IMR-90 (cell line): ENCODE results near the gene RXFP3. TPM values are rescaled to one million over a fixed set of nuclear protein-coding genes. Genes with fewer than 3 reads are reported as not detected.

Experiments used
- ATAC-seq: fragments of 200-7000 bp; cut with Tn5 transposase; 2 replicates; pipeline ENCODE4 v1.9.1; 2020; ENCODE audit warnings: low read depth, mild to moderate bottlenecking, moderate library complexity
- BruUV-seq: library from RNA; stranded (reverse); fragments of 400-500 nt; replicated peaks from 2 replicates; lab custom pipeline; 2021; lab: Mats Ljungman, UMichigan
- CTCF ChIA-PET: fragments of 300-600 bp; formaldehyde crosslinking; extraction: SDS; loops from one replicate; lab custom pipeline; 2021; ENCODE audit warnings: antibody characterized with exemption; lab: Yijun Ruan, JAX
- POLR2A ChIA-PET: fragments of 300-600 bp; sonication (Branson Sonifier 250); formaldehyde crosslinking; loops from one replicate; lab custom pipeline; 2022; ENCODE audit warnings: antibody characterized with exemption; ENCODE audit not compliant: unreplicated experiment; lab: Charles Lee
- DNase-seq: peaks from one replicate; pipeline ENCODE4 v3.0.0; 2013
- H2AFZ ChIP-seq: replicated peaks from 2 replicates; pipeline ENCODE3; 2013; ENCODE audit warnings: low read length, mild to moderate bottlenecking; ENCODE audit not compliant: poor library complexity
- H2AK5ac ChIP-seq: 2 replicates; pipeline ENCODE4 v1.6.1; 2013; ENCODE audit warnings: low read depth, low read length, inconsistent platforms
- H2AK9ac ChIP-seq: replicated peaks from 2 replicates; pipeline ENCODE3; 2013; ENCODE audit warnings: mild to moderate bottlenecking, low read depth, low read length, moderate library complexity; ENCODE audit not compliant: poor library complexity
- H2BK120ac ChIP-seq: 2 replicates; pipeline ENCODE4 v1.6.1; 2013; ENCODE audit warnings: low read depth, low read length, inconsistent platforms
- H2BK15ac ChIP-seq: 3 replicates; pipeline ENCODE4 v1.6.1; 2013; ENCODE audit warnings: low read depth, low read length, inconsistent platforms
- H2BK20ac ChIP-seq: 2 replicates; pipeline ENCODE4 v1.6.1; 2013; ENCODE audit warnings: low read depth, mild to moderate bottlenecking, inconsistent platforms, low read length, moderate library complexity
- H2BK5ac ChIP-seq: 2 replicates; pipeline ENCODE4 v1.6.1; 2013; ENCODE audit warnings: mild to moderate bottlenecking, low read depth, low read length, inconsistent platforms; ENCODE audit not compliant: poor library complexity, severe bottlenecking
- H3K14ac ChIP-seq: replicated peaks from 2 replicates; pipeline ENCODE4 v1.6.1; 2013; ENCODE audit warnings: low read depth, low read length, inconsistent platforms
- H3K18ac ChIP-seq: 2 replicates; pipeline ENCODE4 v1.6.1; 2013; ENCODE audit warnings: low read depth, low read length, control low read depth
- H3K23ac ChIP-seq: 2 replicates; pipeline ENCODE4 v1.6.1; 2013; ENCODE audit warnings: low read depth, low read length, inconsistent platforms
- H3K27ac ChIP-seq: 2 replicates; pipeline ENCODE4 v1.5.1; 2013; ENCODE audit warnings: mild to moderate bottlenecking, control low read depth, low read length; ENCODE audit not compliant: insufficient read depth
- H3K27me3 ChIP-seq: 2 replicates; pipeline ENCODE4 v1.6.1; 2013; ENCODE audit warnings: low read length; ENCODE audit not compliant: control insufficient read depth, insufficient read depth
- H3K36me3 ChIP-seq: 2 replicates; pipeline ENCODE4 v1.6.1; 2013; ENCODE audit warnings: low read length, mixed read lengths; ENCODE audit not compliant: control insufficient read depth, insufficient read depth
- H3K4ac ChIP-seq: 2 replicates; pipeline ENCODE4 v1.6.1; 2013; ENCODE audit warnings: low read depth, low read length, inconsistent platforms
- H3K4me1 ChIP-seq: 2 replicates; pipeline ENCODE4 v1.6.1; 2013; ENCODE audit warnings: low read length, mixed read lengths; ENCODE audit not compliant: control insufficient read depth, insufficient read depth
- H3K4me2 ChIP-seq: 2 replicates; pipeline ENCODE4 v1.6.1; 2013; ENCODE audit warnings: low read depth, mild to moderate bottlenecking, control low read depth, low read length, moderate library complexity
- H3K4me3 ChIP-seq: 2 replicates; pipeline ENCODE4 v1.5.1; 2013; ENCODE audit warnings: low read depth, mild to moderate bottlenecking, control low read depth, low read length, moderate library complexity; ENCODE audit not compliant: insufficient read depth
- H3K56ac ChIP-seq: 2 replicates; pipeline ENCODE4 v1.6.1; 2013; ENCODE audit warnings: low read length, inconsistent platforms; ENCODE audit not compliant: insufficient read depth; ENCODE audit errors: extremely low read depth
- H3K79me1 ChIP-seq, 2 experiments: 2 replicates each; pipeline ENCODE4 v1.6.1; 2013; ENCODE audit warnings: low read length in 2 of 2, inconsistent platforms in 1 of 2, low read depth in 1 of 2
- H3K9ac ChIP-seq: 2 replicates; pipeline ENCODE4 v1.6.1; 2013; ENCODE audit warnings: low read depth, low read length, control low read depth
- H3K9me1 ChIP-seq: 2 replicates; pipeline ENCODE4 v1.6.1; 2013; ENCODE audit warnings: low read length, inconsistent platforms; ENCODE audit not compliant: insufficient read depth
- H3K9me3 ChIP-seq: 2 replicates; pipeline ENCODE4 v1.6.1; 2013; ENCODE audit warnings: low read length; ENCODE audit not compliant: control insufficient read depth, insufficient read depth
- H4K20me1 ChIP-seq: 2 replicates; pipeline ENCODE4 v1.6.1; 2013; ENCODE audit warnings: low read length, inconsistent platforms; ENCODE audit not compliant: insufficient read depth
- H4K5ac ChIP-seq: 2 replicates; pipeline ENCODE4 v1.6.1; 2013; ENCODE audit warnings: mild to moderate bottlenecking, low read depth, low read length, control low read depth
- H4K8ac ChIP-seq, 2 experiments: 2 replicates each; pipeline ENCODE4 v1.6.1; 2013; ENCODE audit warnings: low read depth in 2 of 2, low read length in 2 of 2, control low read depth in 1 of 2, inconsistent platforms in 1 of 2
- H4K91ac ChIP-seq: 2 replicates; pipeline ENCODE4 v1.6.1; 2013; ENCODE audit warnings: low read depth, low read length, inconsistent platforms; ENCODE audit not compliant: insufficient read depth
- BHLHE40 ChIP-seq: fragments of 150-350 bp; IDR thresholded peaks from 2 replicates; pipeline ENCODE4 v1.6.1; 2016; ENCODE audit warnings: mild to moderate bottlenecking, low read depth, low read length
- POLR2A ChIP-seq: IDR thresholded peaks from 2 replicates; pipeline ENCODE4 v1.6.1; 2012; ENCODE audit warnings: mild to moderate bottlenecking, low read depth, low read length
- SMC3 ChIP-seq: fragments of 150-350 bp; IDR thresholded peaks from 2 replicates; pipeline ENCODE4 v1.6.1; 2016; ENCODE audit warnings: low read depth, mild to moderate bottlenecking, antibody characterized with exemption, low read length, moderate library complexity
- WGBS, 2 experiments: methylation state at CpG; one replicate each; pipeline versions ENCODE4 v1.1.5 to v1.1.7; 2013; ENCODE audit warnings: missing lambda C conversion rate in 2 of 2; ENCODE audit not compliant: insufficient read length in 1 of 2; ENCODE audit errors: extremely low coverage in 2 of 2; 5-methylcytosine and 5-hydroxymethylcytosine counted together
- dilution Hi-C: fragments of 300-500 bp; cut with HindIII; formaldehyde crosslinking; loops from one replicate; pipeline ENCODE4 v1.14.3; 2018; ENCODE audit warnings: low sequenced_read_pairs; ENCODE audit not compliant: unreplicated experiment
- in situ Hi-C: fragments of 300-500 bp; cut with MboI; formaldehyde crosslinking; loops from 3 replicates; pipeline ENCODE4 v1.14.3; 2019; ENCODE audit warnings: low sequenced_read_pairs, inconsistent platforms, mixed read lengths
- intact Hi-C: fragments of 100-400 bp; cut with micrococcal nuclease; formaldehyde crosslinking; loops from 2 replicates; pipeline ENCODE4 v1.10.0; 2022
- polyA plus RNA-seq, 3 experiments: library from polyadenylated mRNA; depleted of rRNA; stranded (reverse); fragments of >200 nt; gene quantifications; 2 replicates each; pipeline ENCODE4 v1.2.3, GENCODE V29; 2012; ENCODE audit warnings: low replicate concordance in 1 of 3
- total RNA-seq: library from RNA; depleted of rRNA; stranded (reverse); fragments of >200 nt; gene quantifications from 2 replicates; pipeline ENCODE4 v1.2.3, GENCODE V29; 2012

Gene RXFP3
- total and polyA plus RNA-seq, 2 of the 4 experiments (the other 2 are of a cell fraction) = not detected

- H2AFZ ChIP-seq = no peak overlapping the region
- dilution Hi-C loops (no loop called here), intact Hi-C loops (no loop called here), in situ Hi-C loops (no loop called here)
- H3K4me1 ChIP-seq = peaks cover 3% of the 10 kb centered on the region; the same call in 1 of the 2 replicates
- H3K4me2 ChIP-seq = no peak overlapping the region
- POLR2A ChIA-PET = no interaction called here
- TF ChIP-seq BHLHE40 (no peak), SMC3 (no peak), POLR2A (no peak)
- BruUV-seq = no TSS peak
- H3K9ac ChIP-seq = no peak overlapping the region
- no peak overlapping the region for H3K4ac ChIP-seq
- ATAC-seq (no peak), DNase-seq (no peak)
- no peaks in the 10 kb centered on the region for H3K9me3 ChIP-seq
- no peak overlapping the region for H2BK15ac ChIP-seq
- no peak overlapping the region for H2AK5ac ChIP-seq
- no peak overlapping the region for H2BK20ac ChIP-seq
- H3K14ac ChIP-seq = no peak overlapping the region
- H2BK120ac ChIP-seq = no peak overlapping the region
- H3K36me3 ChIP-seq = no peaks in the 10 kb centered on the region
- H3K18ac ChIP-seq = no peak overlapping the region
- no peak overlapping the region for H4K8ac ChIP-seq
- H2BK5ac ChIP-seq = no peak overlapping the region
- no peaks in the 10 kb centered on the region for H3K79me1 ChIP-seq
- no peak overlapping the region for H3K23ac ChIP-seq
- no peak overlapping the region for H3K27ac ChIP-seq
- no peaks in the 10 kb centered on the region for H4K20me1 ChIP-seq
- H3K27me3 ChIP-seq = peaks cover 14% of the 10 kb centered on the region
- H2AK9ac ChIP-seq = no peak overlapping the region
- H3K9me1 ChIP-seq = no peaks in the 10 kb centered on the region
- WGBS, 2 experiments = no CpG with 5 or more reads among the region's 2 CpGs
- CTCF ChIA-PET = no interaction called here
- H4K91ac ChIP-seq = no peak overlapping the region
- no peak overlapping the region for H3K56ac ChIP-seq
- no peak overlapping the region for H3K4me3 ChIP-seq
- H4K5ac ChIP-seq = no peak overlapping the region
Measured at GRCh38 chr5:33973271-33973670, 37.1 kb downstream of the RXFP3 start.
